Measurements from ENCODE around the gene ALMS1.

GRCh38 chr2:73386894-73387636, 1.4 kb downstream of the ALMS1 start:
- TF ChIP-seq CTCF (IDR thresholded peaks at IDR 0.05; ENCODE audit: low read length) (no peak), EZH2 (optimal IDR thresholded peaks at IDR 0.05; ENCODE audit: low read depth, low read length) (no peak), EZH2phosphoT487 (IDR thresholded peaks at IDR 0.05; ENCODE audit: low read length) (no peak)
